GM21717 (cell line): Measurements from ENCODE around the gene TBCEL.
"Not testable (repeated sequence)": the region's sequence is repeated elsewhere in the genome, so short reads cannot be mapped to it uniquely, and the experiment has no call there.

Experiments used
- ATAC-seq: cut with Tn5 transposase; IDR thresholded peaks from one replicate; pipeline ENCODE4 v1.9.1; 2021; ENCODE audit warnings: mild to moderate bottlenecking, moderate library complexity; ENCODE audit not compliant: unreplicated experiment

The TBCEL gene

DNA sequence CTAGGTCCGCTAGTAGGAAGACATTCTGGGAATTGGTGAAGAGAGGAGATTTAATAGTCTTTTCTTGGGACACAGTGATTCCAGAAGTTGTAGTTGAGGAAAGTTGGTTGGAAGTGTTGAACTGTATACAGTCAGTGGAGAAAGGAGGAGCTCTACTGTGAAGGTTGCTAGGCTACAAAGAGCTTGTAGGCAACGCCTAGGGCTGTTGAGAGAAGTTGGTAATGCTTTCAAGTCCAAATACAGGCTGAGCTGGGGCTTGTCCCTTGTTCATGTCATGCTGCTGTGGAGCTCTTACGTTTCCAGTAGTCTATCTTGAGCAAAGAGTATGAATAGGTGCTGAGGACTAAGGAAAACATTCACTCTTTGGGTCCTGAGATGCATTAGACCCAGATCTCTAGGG is 1.1 kb downstream of the TBCEL start:
- no peak for ATAC-seq

DNA sequence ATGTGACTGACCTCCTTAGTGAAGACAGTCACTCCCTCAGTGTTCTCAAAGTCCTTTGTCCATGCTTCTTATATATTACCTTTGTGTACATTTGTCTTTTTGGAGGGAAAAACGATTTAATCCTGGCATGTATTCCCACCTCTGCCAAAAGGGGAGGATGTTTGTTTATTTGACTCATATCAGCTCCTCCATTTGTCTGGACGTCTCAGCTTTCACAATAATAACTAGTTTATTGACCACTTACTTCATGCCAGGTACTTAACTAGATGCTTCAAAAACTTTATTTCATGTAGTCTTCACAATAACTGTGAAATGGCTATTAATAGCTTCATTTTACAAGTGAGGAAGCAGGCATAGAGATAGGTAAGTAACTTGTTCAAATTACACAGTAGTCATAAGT is 5.3 kb downstream of the TBCEL start:
- no peak for ATAC-seq

DNA sequence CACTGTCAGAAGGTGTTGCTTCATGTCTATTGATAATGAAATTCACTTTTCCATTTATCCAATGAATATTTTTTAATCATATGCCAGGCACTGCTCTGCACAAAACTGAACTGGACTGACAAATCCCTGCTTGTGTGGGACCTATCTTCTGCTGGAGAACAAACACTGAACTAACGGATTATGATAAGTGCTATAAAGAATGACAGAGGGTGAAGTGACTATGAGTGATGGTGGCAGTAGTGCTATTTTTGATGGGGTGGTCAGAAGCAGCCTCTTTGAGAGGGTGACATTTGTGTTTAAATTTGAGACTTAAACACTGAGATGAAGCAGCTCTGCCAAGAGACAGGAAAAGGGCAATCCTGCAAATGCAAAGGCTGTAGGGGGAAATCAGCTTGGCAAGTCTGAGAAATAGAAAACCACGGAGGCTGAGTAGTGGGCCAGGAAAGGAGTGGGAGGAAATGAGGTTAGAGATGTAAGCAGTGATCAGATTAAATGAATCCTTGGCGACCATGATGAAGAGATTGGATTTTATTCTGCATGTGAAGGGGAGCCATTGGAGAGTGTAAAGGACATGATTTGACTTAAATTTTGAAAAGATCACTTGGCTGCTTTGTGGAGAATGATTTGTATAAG is 6.0 kb downstream of the TBCEL start:
- no peak for ATAC-seq

DNA sequence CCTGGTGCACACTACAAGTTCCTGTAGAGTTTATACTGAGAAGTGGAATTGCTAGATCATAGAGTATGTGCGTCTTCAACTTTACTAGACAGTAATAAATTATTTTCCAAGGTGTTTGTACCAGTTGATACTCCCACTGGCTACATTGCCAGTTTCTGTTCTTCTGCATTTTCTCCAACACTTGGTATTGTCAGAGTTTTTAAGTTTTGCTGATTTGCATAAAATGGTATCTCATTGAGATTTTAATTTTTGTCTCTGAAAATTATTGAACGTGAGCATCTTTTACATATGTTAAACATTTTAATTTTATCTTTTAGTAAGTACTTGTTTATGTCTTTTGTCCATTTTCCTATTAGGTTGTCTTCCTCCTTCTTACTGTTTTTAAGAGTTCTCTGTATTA is 7.3 kb downstream of the TBCEL start:
- ATAC-seq: no peak

DNA sequence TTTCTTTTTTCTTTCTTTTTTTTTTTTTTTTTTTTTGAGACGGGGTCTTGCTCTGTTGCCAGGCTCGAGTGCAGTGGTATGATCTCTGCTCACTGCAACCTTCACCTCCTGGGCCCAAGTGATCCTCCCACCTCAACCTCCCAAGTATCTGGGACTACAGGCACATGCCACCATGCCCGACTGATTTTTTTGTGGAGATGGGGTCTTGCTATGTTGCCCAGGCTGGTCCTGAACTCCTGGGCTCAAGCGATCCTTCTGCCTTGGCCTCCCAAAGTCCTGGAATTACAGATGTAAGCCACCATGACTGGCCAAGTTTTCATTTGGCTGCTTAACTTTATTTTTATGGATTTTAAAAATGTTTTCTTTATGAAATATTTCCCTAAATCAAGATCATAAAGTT is 7.7 kb downstream of the TBCEL start:
- ATAC-seq: not testable (repeated sequence)

DNA sequence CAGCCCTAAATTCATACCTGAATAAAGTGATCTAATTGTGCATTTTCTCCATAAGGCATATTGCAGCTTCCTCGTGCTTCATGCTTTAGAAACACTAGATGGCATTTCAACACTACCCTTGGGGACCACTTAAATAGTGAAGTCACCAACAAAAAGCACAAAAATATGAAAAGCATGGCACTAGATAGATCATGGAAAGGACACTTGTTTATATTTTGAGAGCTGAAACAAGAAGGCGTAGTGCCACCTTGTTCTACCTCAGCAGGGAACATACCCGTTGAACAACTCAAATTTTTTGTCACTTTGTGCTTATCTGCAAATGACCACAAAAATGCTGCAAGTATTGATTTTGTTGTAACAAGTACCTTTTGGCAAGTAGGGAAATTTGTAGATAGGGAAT is 8.6 kb downstream of the TBCEL start:
- ATAC-seq: no peak

DNA sequence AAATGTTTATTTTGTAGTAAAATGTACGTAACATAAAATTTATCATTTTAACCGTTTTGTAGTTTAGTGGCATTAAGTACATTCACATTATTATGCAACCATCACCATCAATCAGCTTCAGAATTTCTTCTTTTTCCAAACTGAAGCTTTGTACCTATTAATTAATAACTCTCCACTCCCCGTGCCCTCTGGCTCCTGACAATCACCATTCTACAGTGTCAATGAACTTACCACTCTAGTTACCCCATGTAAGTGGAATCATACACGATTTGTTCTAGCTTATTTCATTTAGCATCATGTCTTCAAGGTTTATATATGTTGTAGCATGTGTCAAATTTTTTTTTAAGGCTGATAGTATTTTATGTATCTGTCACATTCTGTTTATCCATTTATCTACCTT is 9.7 kb downstream of the TBCEL start:
- no peak for ATAC-seq

DNA sequence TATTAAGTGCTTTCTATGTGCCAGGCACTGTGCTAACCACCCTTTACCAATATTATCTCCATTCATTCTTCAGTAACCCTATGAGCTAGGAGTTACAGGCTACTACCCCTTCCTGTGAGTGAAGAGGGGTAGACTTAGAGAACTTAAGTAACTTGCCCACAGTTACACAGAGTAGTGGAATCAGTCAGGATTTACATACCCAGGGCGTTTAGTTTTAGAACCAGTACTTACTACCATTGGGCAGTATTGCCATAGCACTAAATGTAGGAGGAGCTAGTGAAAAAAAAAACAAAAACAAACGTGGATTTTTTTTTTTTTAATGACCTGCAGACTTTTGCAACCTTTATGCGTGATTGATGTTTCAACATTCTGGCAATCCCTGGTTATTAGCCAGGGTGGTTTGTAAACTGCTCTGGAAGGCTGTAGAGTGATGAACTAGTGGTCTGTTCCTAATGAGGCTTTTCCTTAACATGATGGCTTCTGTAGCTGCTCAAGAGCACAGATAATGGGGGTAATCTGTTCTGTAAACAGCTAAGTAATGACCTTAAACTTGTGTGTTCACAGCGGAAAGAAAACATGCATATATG is 11.4 kb downstream of the TBCEL start:
- ATAC-seq: no peak

DNA sequence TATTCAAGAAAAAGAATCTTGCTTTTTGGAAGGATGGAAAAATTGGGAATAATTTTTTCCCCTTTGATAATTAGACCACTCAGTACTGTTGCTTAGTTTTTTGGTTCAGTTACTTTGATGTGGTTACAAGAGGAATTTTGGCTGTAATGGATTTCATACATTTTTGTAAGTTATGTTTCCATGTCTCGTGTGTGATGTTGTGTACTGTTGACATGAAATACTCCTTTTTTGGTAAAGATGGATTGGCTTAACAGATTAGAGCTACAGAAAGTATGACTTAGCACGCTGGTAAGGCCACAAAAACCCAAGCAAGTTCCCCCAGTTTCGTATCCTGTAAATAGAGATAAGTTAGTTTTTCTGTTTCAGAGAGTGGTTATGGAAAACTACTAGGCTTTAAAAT is 11.9 kb downstream of the TBCEL start:
- ATAC-seq: peak; percentile 79

DNA sequence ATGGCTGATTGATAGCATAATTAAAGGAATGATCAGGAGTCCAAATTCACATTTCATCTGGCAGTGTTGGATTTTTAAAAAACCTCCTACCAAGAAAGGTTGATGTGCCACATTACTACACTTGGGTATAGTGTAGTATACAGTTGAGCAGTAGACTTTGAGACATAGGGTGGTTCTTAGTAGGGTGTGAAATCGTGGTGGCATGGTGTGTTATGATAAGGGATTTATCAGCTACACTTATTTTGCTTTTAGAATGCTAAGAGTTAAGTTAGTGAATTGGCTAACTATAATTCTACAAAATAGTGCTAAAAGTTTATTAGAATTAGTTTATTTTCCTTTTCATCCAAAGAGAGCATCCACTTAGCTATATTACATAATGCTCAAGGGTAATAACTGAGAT is 13.1 kb downstream of the TBCEL start:
- no peak for ATAC-seq

DNA sequence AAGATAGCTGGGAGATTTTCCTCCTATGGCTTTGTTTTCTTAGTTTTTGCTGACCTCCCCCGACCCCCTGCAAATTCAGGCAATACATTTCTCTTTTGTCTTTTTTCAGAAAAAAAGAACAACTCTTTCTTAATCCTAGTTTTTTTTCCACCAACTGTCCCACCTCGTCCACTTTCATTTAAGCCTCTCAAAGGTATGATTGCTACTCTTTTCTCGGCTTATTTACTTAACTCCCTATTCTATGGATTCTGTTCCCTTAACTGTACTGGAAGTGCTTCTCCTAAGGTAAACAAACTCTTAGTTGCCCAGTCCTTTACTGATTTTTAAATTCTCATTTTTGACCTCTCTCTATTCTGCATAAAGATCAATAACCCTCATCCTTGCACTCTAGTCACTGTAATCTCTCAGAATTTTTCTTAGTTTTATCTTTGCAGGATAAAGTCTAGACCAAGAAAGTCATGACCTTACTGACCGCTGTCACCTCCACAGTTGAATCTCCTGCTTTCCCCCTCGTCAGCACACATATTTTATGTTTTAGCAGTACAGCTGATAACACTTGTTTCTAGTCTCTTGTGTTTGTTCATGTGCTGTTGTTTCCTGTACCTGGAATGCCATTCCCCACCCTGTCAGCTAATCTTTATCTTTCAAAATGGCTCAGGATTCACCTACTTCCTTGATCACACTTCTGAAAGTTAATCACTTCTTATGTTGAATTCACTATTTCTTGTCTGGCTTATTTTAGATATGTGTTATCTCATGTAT is 14.9 kb downstream of the TBCEL start:
- ATAC-seq: no peak

DNA sequence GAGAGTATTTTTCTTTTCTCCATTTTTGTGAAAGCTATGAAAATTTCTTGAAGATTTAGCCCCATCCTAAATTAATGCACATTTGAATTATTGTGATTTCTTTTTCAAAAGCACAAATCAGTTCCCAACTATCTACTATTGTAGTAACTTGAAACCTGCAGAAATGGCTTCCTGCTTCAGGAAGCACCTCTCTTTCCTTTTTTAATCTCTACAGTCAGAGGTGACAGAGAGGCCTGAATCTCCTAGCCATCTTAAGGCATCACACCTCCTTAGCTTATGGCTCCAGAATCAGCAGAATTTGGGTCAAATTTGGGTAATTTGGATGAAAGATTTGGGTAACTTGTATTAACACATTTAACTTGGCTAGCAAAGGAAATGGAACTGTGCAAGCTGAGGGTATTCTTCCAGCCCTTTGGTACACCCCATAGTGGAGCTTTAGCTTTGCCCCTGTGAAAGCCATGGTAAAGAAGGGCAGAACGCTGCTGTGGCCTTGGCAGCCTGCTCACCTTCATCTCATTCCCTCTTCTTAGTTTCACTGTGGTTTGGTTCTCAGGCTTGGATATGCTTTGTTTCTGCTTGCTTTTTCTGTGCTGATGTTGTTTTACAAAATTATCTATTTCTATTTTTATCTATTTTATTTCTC is 16.2 kb downstream of the TBCEL start:
- ATAC-seq: no peak

DNA sequence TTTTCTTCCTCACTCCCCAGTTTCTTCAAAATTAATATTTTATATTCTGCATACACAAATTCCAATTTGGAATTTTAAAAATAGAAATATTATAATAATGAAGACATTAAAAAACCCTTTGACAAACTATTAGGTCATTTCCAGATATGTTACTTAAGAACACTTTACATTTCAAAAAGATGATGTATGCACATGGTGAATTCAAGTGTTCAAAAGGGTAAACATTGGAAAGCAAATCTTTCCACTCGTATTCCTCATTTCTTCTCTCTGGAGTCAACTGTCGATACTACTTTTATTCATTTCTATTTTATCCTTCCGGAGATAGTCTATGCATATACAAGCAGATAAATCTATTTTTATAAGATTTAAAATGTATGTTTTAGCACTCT is 16.7 kb downstream of the TBCEL start:
- ATAC-seq: no peak

DNA sequence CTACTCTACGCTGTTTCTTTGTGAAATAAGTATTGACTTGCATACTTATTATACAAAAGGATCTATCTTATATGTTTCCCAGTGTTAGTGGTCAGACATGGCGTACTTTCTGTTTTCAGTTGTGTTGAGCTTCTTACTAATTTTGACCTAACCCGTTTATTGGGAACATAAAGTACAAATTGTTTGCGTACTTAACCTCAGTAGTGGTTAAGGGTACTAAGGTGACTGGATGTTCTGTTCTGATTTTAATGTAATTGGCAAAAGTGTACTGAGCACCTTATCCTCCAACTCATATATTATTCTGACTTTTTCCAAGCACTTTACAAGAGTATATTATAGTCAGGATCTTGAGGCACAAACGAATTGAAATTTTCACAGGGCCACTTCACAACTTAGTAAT is 17.2 kb downstream of the TBCEL start:
- ATAC-seq: no peak

DNA sequence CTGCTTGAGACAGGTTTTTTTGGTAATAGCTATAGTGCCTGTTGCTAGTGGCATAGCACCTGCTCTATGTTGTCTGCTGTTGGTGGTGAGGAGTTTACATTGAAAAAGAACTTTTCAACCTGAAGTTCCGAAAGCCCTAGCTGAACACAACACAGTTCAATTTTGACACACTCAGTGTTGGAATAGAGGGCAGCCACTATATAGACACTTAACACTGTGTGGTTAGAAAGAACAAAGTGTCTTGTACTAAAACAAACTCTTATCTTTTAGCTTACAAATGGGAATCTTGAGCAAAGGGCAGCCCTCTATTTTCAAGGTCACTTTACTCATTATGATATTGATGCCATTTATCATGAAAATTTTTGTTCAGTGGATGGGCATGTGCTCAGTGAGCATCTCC is 18.4 kb downstream of the TBCEL start:
- no peak for ATAC-seq

DNA sequence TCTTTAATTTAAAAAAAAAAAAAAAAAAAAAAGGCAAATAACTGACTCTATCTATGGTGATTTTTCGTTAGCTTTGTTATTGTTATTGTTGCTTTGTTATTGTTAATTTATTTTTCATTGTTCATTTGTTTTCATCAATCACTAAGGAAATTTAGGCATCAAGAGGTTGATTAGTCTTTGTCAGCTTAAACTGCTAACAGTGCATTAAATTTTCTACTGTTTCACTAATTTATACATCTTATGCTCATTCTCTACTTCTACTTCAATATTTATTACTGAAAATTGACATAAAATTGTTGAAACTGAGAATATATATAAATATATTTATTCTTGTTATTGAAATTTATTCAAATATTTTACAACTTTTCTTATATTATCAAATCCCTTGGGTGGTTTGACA is 24.0 kb downstream of the TBCEL start:
- no peak for ATAC-seq

DNA sequence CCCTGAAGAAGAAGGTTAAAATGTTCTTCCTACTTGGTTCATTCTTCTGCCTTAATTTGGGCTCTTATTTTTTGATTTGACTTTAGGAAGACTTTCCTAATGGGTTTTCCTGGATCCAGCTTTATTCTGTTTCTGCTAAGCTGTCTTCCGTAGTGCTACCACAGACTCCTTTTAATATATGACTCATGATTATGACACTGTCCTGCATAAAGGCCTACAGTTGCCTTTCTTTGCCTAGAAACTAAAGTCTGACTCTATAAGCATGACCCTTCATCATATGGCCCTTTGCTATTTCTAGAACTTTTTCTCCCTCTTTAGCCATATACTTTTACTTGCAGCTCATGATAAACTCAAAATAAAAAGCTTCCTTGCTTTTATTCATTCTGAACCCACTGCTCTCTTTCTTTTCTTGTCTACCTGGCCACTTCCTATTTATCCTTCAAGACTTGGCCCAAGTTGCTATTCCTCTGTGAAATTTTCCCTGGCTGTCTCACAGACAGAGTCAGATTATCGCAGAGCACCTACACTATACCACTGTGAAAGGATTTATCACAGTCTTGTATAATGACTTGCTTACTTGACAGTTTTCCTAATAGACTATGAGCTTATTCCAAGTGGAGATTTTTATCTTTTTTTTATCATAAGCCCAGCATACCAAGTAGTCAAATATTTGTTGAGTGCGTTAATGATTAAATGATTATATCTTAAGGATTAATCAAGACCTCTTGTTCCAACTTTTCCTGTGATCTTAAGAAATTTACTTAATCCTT is 24.7 kb downstream of the TBCEL start:
- no peak for ATAC-seq

DNA sequence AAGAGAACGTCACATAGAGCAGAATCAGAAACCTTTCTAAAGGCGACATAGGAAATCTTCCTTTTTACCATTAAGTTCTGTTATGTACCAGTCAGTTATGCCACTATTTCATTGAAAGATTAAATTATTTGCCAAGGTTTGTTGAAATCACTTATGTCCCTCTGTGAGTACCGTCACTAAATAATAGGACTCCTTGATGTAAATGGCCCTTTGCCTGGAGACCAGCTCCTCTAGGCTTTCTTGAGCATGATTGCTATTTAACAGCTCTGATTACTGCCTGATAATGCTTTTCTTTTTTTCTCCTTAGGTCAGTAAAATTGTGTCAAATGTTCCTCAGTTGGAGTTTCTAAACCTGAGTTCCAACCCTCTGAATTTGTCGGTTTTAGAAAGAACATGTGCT is 29.3 kb downstream of the TBCEL start:
- ATAC-seq: no peak

DNA sequence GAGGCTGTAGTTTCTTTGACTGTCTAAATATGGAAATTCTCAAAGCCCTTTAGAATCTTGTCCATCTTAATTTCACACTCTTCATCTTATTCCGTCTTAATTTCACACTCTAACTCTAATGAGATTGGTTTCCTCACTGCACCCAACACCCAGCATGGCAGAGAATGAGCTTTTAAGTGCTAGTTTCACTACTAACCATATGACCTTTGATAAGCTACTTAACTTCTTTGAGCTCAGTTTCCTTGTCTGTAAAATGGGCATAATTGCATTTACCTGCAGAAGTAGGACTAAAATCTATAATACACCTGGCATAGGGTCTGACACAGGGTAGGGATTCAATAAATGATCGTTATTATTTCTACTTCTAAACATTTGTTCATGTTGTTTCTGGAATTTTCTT is 30.4 kb downstream of the TBCEL start:
- no peak for ATAC-seq

DNA sequence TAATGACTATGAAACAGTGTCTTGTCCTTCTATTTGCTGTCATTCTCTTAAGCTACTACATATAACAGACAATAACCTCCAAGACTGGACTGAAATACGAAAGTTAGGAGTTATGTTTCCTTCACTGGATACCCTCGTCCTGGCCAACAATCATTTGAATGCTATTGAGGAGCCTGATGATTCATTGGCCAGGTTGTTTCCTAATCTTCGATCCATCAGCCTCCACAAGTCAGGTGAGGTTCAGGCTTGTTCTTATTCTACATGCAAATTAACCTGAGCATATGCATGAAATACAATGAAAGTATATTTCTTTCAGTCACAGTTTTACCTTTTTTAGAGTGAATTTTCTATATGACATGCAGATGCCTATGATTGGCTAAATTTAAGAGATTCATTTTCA is 31.2 kb downstream of the TBCEL start:
- no peak for ATAC-seq

DNA sequence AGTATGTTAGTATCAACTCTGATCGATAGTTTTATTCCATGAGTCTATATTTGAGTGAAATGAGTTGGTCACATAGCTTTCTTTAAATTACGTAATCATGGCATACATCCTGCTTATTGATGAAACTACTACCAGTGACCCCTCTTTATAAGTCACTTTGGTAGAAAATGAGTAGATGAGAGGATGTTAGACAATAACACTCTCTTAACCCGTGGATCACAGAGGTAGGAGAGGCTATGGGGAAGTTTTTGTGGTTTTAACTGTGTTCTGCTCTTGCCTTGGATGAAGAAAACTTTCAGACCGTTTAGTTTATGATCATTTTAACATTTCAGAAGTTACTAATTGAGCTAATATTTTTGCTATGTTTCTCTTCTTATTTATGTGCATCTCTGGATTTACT is 34.0 kb downstream of the TBCEL start:
- ATAC-seq: no peak
